Neural crest cell (in vitro differentiated cells): ENCODE results near the gene RBPMS2. TPM values are rescaled to one million over a fixed set of nuclear protein-coding genes. Genes with fewer than 3 reads are reported as not detected.

Source experiments
- DNase-seq: peaks from one replicate; pipeline ENCODE4 v3.0.0; 2021; ENCODE audit warnings: low read depth, mixed read lengths, low spot score
- H3K27ac Mint-ChIP-seq: one replicate; pipeline ENCODE4 v1.8.0; 2021; ENCODE audit warnings: mild to moderate bottlenecking, mixed read lengths; ENCODE audit not compliant: unreplicated experiment
- H3K27me3 Mint-ChIP-seq: 2 replicates; pipeline ENCODE4 v1.8.0; 2021; ENCODE audit warnings: low read depth, mild to moderate bottlenecking, mixed read lengths
- H3K36me3 Mint-ChIP-seq: 2 replicates; pipeline ENCODE4 v1.8.0; 2021; ENCODE audit warnings: low read depth, mild to moderate bottlenecking, mixed read lengths
- H3K4me1 Mint-ChIP-seq: 2 replicates; pipeline ENCODE4 v1.8.0; 2021; ENCODE audit warnings: mixed read lengths
- H3K4me3 Mint-ChIP-seq: one replicate; pipeline ENCODE4 v1.8.0; 2021; ENCODE audit warnings: mild to moderate bottlenecking, mixed read lengths
- H3K9me3 Mint-ChIP-seq: 2 replicates; pipeline ENCODE4 v1.8.0; 2021; ENCODE audit warnings: mixed read lengths
- CTCF ChIP-seq: fragments of 200-600 bp; sonication (generic); conservative IDR thresholded peaks from 2 replicates; pipeline ENCODE4 v1.5.0; 2021; ENCODE audit warnings: antibody characterized with exemption, mild to moderate bottlenecking
- total RNA-seq: library from RNA; stranded (reverse); gene quantifications from 2 replicates; pipeline ENCODE4 v1.2.1, GENCODE V29; 2021

RBPMS2 gene
- total RNA-seq, 1 donor from 2014 or later: 40.3 TPM

GRCh38 chr15:64767203-64767602 lies 8.2 kb downstream of the RBPMS2 start:
- Mint-ChIP-seq H3K36me3 (no peaks in the 10 kb centered on the region), H3K27ac (no peak overlapping the region), H3K9me3 (no peaks in the 10 kb centered on the region), H3K4me1 (no peaks in the 10 kb centered on the region), H3K27me3 (no peaks in the 10 kb centered on the region), H3K4me3 (no peak overlapping the region)
- TF ChIP-seq CTCF: no peak
- DNase-seq: no peak

GRCh38 chr15:64766058-64766457 lies 9.3 kb downstream of the RBPMS2 start:
- Mint-ChIP-seq H3K36me3 (no peaks in the 10 kb centered on the region), H3K9me3 (no peaks in the 10 kb centered on the region), H3K4me1 (no peaks in the 10 kb centered on the region), H3K27ac (no peak overlapping the region), H3K27me3 (no peaks in the 10 kb centered on the region), H3K4me3 (no peak overlapping the region)
- DNase-seq: no peak
- TF ChIP-seq CTCF: no peak

- Mint-ChIP-seq H3K27ac (peak overlapping the region; percentile 57), H3K4me1 (no peaks in the 10 kb centered on the region), H3K9me3 (no peaks in the 10 kb centered on the region), H3K4me3 (no peak overlapping the region), H3K36me3 (no peaks in the 10 kb centered on the region), H3K27me3 (no peaks in the 10 kb centered on the region)
- DNase-seq: no peak
- TF ChIP-seq CTCF: no peak
Observed at GRCh38 chr15:64763874-64764273, 11.5 kb downstream of the RBPMS2 start.

GRCh38 chr15:64763462-64763861 lies 11.9 kb downstream of the RBPMS2 start:
- DNase-seq: no peak
- Mint-ChIP-seq H3K4me3 (no peak overlapping the region), H3K36me3 (no peaks in the 10 kb centered on the region), H3K9me3 (no peaks in the 10 kb centered on the region), H3K4me1 (no peaks in the 10 kb centered on the region), H3K27ac (peak overlapping the region; percentile 57), H3K27me3 (no peaks in the 10 kb centered on the region)
- TF ChIP-seq CTCF: no peak

GRCh38 chr15:64763021-64763420 lies 12.4 kb downstream of the RBPMS2 start:
- H3K4me3 Mint-ChIP-seq: no peak overlapping the region
- H3K27me3 Mint-ChIP-seq: no peaks in the 10 kb centered on the region
- H3K36me3 Mint-ChIP-seq: no peaks in the 10 kb centered on the region
- DNase-seq: no peak
- no peaks in the 10 kb centered on the region for H3K4me1 Mint-ChIP-seq
- peak overlapping the region; percentile 12 for H3K27ac Mint-ChIP-seq
- no peaks in the 10 kb centered on the region for H3K9me3 Mint-ChIP-seq
- TF ChIP-seq CTCF: no peak

- H3K36me3 Mint-ChIP-seq: no peaks in the 10 kb centered on the region
- no peak overlapping the region for H3K27ac Mint-ChIP-seq
- TF ChIP-seq CTCF: no peak
- H3K4me1 Mint-ChIP-seq: no peaks in the 10 kb centered on the region
- no peaks in the 10 kb centered on the region for H3K9me3 Mint-ChIP-seq
- no peaks in the 10 kb centered on the region for H3K27me3 Mint-ChIP-seq
- H3K4me3 Mint-ChIP-seq: no peak overlapping the region
- no peak for DNase-seq
Observed at GRCh38 chr15:64762546-64762945, 12.8 kb downstream of the RBPMS2 start.
